ENCODE measurements around the gene TSTD2.

TSTD2 gene

GRCh38 chr9:97668485-97668884 is 35.3 kb upstream of the TSTD2 start:
- TF ChIP-seq, protein P1, sequence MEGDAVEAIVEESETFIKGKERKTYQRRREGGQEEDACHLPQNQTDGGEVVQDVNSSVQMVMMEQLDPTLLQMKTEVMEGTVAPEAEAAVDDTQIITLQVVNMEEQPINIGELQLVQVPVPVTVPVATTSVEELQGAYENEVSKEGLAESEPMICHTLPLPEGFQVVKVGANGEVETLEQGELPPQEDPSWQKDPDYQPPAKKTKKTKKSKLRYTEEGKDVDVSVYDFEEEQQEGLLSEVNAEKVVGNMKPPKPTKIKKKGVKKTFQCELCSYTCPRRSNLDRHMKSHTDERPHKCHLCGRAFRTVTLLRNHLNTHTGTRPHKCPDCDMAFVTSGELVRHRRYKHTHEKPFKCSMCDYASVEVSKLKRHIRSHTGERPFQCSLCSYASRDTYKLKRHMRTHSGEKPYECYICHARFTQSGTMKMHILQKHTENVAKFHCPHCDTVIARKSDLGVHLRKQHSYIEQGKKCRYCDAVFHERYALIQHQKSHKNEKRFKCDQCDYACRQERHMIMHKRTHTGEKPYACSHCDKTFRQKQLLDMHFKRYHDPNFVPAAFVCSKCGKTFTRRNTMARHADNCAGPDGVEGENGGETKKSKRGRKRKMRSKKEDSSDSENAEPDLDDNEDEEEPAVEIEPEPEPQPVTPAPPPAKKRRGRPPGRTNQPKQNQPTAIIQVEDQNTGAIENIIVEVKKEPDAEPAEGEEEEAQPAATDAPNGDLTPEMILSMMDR (IDR thresholded peaks at IDR 0.05; ENCODE audit: control insufficient read depth, insufficient read depth, low read depth, low read length, missing control alignments) = no peak
- H3K4me3 ChIP-seq (ENCODE audit: control insufficient read depth, low read depth, low read length) = no peak overlapping the region
- no peak for DNase-seq (ENCODE audit: low read depth)

DNA sequence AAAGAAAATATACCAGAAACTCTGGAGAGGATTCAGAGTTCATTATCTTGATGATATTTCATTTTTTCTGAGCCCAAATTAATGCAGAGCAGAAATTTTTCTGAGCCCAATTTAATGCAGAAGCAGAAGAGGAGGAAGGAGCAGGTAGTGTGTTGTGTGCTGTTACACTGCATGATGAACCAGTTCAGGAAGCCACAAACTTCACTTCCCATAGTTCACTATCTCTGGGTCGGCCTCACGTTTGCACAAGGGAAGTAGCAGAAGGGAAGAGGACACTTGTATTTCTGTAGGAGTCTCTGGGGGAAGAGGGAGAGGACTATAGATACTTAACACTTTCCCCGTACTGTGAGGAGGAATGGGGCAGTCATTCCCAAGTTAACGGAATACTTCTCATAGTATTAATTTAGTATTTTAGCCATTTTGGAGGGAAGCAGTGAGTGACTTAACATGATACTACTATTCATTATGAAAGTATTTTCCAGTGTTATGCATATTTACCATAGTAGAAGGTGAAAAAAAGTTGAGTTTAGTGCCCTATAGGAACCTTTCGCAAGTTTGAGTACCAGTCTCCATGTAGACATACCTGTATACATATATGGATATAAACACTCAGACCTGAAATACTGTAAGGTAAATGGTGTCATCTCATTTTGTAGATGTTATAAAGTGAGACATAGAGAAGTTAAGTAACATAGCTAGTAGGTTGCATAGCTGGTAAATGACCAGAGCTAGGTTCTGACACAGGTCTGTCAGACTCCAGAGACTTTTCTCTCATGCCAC is 33.9 kb upstream of the TSTD2 start:
- H3K4me3 ChIP-seq (ENCODE audit: control insufficient read depth, low read depth, low read length) = no peak overlapping the region
- TF ChIP-seq, protein P1 (IDR thresholded peaks at IDR 0.05; ENCODE audit: control insufficient read depth, insufficient read depth, low read depth, low read length, missing control alignments) = no peak
- no peak for DNase-seq (ENCODE audit: low read depth)

DNA sequence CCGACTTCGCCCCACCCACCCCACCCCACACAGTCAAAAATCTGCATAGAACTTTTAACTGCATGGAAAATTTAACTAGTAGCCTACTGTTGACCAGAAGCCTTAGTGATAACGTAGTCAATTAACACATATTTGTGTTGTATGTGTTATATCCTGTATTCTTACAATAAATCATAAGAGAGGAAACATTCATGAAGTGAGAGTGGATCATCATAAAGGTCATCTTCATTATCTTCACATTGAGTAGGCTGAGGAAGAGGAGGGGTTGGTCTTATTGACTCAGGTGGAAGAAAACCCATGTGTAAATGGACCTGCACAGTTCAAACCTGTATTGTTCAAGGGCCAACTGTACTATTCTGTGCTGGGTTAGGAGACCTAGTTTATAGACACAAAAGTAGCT is 32.6 kb upstream of the TSTD2 start:
- no peak overlapping the region for H3K4me3 ChIP-seq (ENCODE audit: control insufficient read depth, low read depth, low read length)
- DNase-seq (ENCODE audit: low read depth) = no peak
- TF ChIP-seq, protein P1 (IDR thresholded peaks at IDR 0.05; ENCODE audit: control insufficient read depth, insufficient read depth, low read depth, low read length, missing control alignments) = no peak

DNA sequence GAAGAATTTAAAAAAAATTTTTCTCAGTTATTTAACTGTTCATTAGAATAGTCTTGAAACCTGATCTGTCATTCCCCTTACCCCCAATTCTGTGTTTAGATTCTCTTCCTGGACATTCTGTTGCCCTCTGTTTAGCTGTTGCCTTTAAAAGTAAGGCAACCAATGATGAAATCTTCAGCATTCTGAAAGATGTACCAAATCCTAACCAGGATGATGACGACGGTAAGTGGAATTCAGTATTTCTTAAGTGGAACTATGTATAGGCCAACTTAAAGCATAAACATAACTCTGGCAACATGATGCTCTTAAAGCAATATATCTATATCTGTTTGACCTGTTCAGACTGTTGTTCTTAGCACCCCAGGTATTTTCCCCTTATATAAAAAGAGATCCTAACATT is 27.7 kb upstream of the TSTD2 start:
- no peak overlapping the region for H3K4me3 ChIP-seq (ENCODE audit: control insufficient read depth, low read depth, low read length)
- no peak for DNase-seq (ENCODE audit: low read depth)
- TF ChIP-seq, protein P1 (IDR thresholded peaks at IDR 0.05; ENCODE audit: control insufficient read depth, insufficient read depth, low read depth, low read length, missing control alignments) = no peak

GRCh38 chr9:97660340-97660739 is 27.2 kb upstream of the TSTD2 start:
- no peak for DNase-seq (ENCODE audit: low read depth)
- H3K4me3 ChIP-seq (ENCODE audit: control insufficient read depth, low read depth, low read length) = no peak overlapping the region
- TF ChIP-seq, protein P1 (IDR thresholded peaks at IDR 0.05; ENCODE audit: control insufficient read depth, insufficient read depth, low read depth, low read length, missing control alignments) = no peak

DNA sequence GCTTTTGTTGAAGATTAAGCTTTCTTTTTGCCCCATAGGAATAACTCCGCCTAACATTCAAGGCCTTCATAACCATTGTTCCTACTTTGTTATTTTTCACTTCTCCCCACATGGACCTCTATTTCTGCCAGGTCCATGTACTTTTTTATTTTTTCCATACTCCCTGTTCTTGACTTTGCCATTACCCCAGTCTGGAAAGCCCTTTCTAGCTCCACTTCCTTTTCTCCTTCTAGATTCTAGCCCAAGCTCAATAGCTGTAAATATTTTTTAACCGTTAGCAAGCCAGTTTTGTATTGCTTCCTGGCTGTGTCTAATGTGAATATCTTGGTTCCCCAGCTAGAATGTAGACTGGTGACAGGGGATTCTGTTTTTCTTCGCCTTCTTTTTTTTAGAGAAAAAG is 26.6 kb upstream of the TSTD2 start:
- TF ChIP-seq, protein P1 (IDR thresholded peaks at IDR 0.05; ENCODE audit: control insufficient read depth, insufficient read depth, low read depth, low read length, missing control alignments) = no peak
- no peak overlapping the region for H3K4me3 ChIP-seq (ENCODE audit: control insufficient read depth, low read depth, low read length)
- no peak for DNase-seq (ENCODE audit: low read depth)
